Lower lobe of right lung (tissue), 2 donors: Measurements from ENCODE around the gene SHISAL2A. TPM values are rescaled to one million over a fixed set of nuclear protein-coding genes. Genes with fewer than 3 reads are reported as not detected.

ENCODE experiments used
- ATAC-seq, 2 donors: fragments of 200-7000 bp; cut with Tn5 transposase; one replicate each; pipeline ENCODE4 v1.9.1; 2020 to 2022; ENCODE audit warnings: mild to moderate bottlenecking in 2 of 2, moderate library complexity in 2 of 2
- DNase-seq: peaks from one replicate; pipeline ENCODE4 v3.0.0-alpha.2; 2020
- H3K27ac ChIP-seq: fragments of 200-600 bp; one replicate; pipeline ENCODE4 v1.8.0; 2022
- H3K27me3 ChIP-seq: fragments of 200-600 bp; one replicate; pipeline ENCODE4 v1.8.0; 2022; ENCODE audit warnings: low read depth
- H3K36me3 ChIP-seq: fragments of 200-600 bp; one replicate; pipeline ENCODE4 v1.8.0; 2022; ENCODE audit warnings: mild to moderate bottlenecking
- H3K4me1 ChIP-seq: fragments of 200-600 bp; one replicate; pipeline ENCODE4 v1.8.0; 2022
- H3K4me3 ChIP-seq: fragments of 200-600 bp; one replicate; pipeline ENCODE4 v1.8.0; 2022; ENCODE audit warnings: mild to moderate bottlenecking
- H3K9me3 ChIP-seq: fragments of 200-600 bp; one replicate; pipeline ENCODE4 v1.8.0; 2022
- CTCF ChIP-seq: fragments of 200-600 bp; IDR thresholded peaks from one replicate; pipeline ENCODE4 v1.8.0; 2022; ENCODE audit warnings: antibody characterized with exemption, mild to moderate bottlenecking
- intact Hi-C: fragments of 100-400 bp; cut with DNase I; formaldehyde crosslinking; loops from one replicate; pipeline ENCODE4 v1.11.0; 2022
- total RNA-seq: library from RNA; stranded (reverse); fragmentation: NEBNext Ultra II Directional; extraction: Animal tissue kit (Norgen Biotek cat#: 25700); gene quantifications from one replicate; pipeline ENCODE4 v1.2.1, GENCODE V29; 2021
- donor health status: DM: no; HTN: yes; CAD: no; lungs with severe emphysema.

The SHISAL2A gene
- total RNA-seq, 1 donor from 2014 or later: 1.6 TPM

- Histone ChIP-seq H3K4me3 (no peak overlapping the region), H3K27me3 (peaks cover 25% of the 10 kb centered on the region), H3K27ac (peak overlapping the region; percentile 63), H3K4me1 (peaks cover 13% of the 10 kb centered on the region), H3K36me3 (no peaks in the 10 kb centered on the region), H3K9me3 (no peaks in the 10 kb centered on the region)
- ATAC-seq (peak; percentile 60 to 68), DNase-seq (peak; percentile 65)
- no peak for TF ChIP-seq CTCF
- intact Hi-C loops: no loop called here
Observed at GRCh38 chr1:52636721-52637695, 4.0 kb downstream of the SHISAL2A start.

GRCh38 chr1:52637946-52638345 is 5.0 kb downstream of the SHISAL2A start:
- peaks cover 16% of the 10 kb centered on the region for H3K27me3 ChIP-seq
- intact Hi-C loops: no loop called here
- ATAC-seq: no peak

GRCh38 chr1:52640697-52641096 is 7.7 kb downstream of the SHISAL2A start:
- ATAC-seq: no peak
- Histone ChIP-seq H3K9me3 (no peaks in the 10 kb centered on the region), H3K27me3 (no peaks in the 10 kb centered on the region), H3K4me1 (peaks cover 4% of the 10 kb centered on the region), H3K36me3 (no peaks in the 10 kb centered on the region), H3K27ac (no peak overlapping the region), H3K4me3 (no peak overlapping the region)
- DNase-seq: no peak
- no peak for TF ChIP-seq CTCF
- intact Hi-C loops: no loop called here

More at GRCh38 chr1:52637946-52638345, 5.0 kb downstream of the SHISAL2A start:
- TF ChIP-seq CTCF: no peak
- H3K4me1 ChIP-seq: peaks cover 4% of the 10 kb centered on the region
- no peaks in the 10 kb centered on the region for H3K9me3 ChIP-seq
- H3K4me3 ChIP-seq: no peak overlapping the region
- no peak for DNase-seq
- H3K36me3 ChIP-seq: no peaks in the 10 kb centered on the region
- peak overlapping the region; percentile 63 for H3K27ac ChIP-seq

GRCh38 chr1:52641307-52641706 is 8.3 kb downstream of the SHISAL2A start:
- no peaks in the 10 kb centered on the region for H3K9me3 ChIP-seq
- DNase-seq: no peak
- H3K27me3 ChIP-seq: no peaks in the 10 kb centered on the region
- H3K4me3 ChIP-seq: no peak overlapping the region
- no peaks in the 10 kb centered on the region for H3K36me3 ChIP-seq
- H3K4me1 ChIP-seq: peaks cover 4% of the 10 kb centered on the region
- intact Hi-C loops: no loop called here
- H3K27ac ChIP-seq: no peak overlapping the region
- no peak for TF ChIP-seq CTCF
- no peak for ATAC-seq

DNA sequence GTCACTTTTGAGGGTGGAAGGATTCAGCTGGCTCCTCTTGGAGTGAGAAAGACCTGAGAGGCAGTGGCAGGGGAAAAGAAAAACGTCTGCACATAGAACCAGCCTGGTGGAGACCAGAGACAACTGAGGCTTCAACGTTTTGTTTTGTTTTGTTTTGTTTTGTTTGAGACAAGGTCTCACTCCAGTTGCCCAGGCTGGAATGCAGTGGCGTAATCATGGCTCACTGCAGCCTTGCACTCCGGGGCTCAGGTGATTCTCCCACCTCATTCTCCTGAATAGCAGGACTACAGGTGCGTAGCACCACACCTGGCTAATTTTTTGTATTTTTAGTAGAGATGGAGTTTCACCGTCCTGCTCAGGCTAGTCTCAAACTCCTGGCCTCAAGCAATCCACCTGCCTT is 12.3 kb downstream of the SHISAL2A start:
- no peaks in the 10 kb centered on the region for H3K9me3 ChIP-seq
- H3K27me3 ChIP-seq: no peaks in the 10 kb centered on the region
- intact Hi-C loops: no loop called here
- DNase-seq: no peak
- ATAC-seq: no peak
- no peak overlapping the region for H3K27ac ChIP-seq
- H3K36me3 ChIP-seq: no peaks in the 10 kb centered on the region
- H3K4me1 ChIP-seq: no peaks in the 10 kb centered on the region
- no peak overlapping the region for H3K4me3 ChIP-seq
- no peak for TF ChIP-seq CTCF
